K562 (cell line): ENCODE data around the gene SDR42E2. TPM values are rescaled to one million over a fixed set of nuclear protein-coding genes. Genes with fewer than 3 reads are reported as not detected.

Experiments used
- ARID3A ChIP-seq: IDR thresholded peaks from 2 replicates; pipeline ENCODE4 v1.6.1; 2012; ENCODE audit warnings: low read depth, low read length, improper control_type of control experiment, borderline replicate concordance
- BDP1 ChIP-seq: IDR thresholded peaks from 3 replicates; pipeline ENCODE4 v1.6.1; 2011; ENCODE audit not compliant: insufficient read length, insufficient read depth
- BRD9 ChIP-seq: fragments of 450-650 bp; IDR thresholded peaks from 2 replicates; pipeline ENCODE4 v1.6.1; 2018; ENCODE audit warnings: low read depth; ENCODE audit not compliant: partially characterized antibody
- CBX5 ChIP-seq: IDR thresholded peaks from 2 replicates; pipeline ENCODE4 v1.6.1; 2014; ENCODE audit warnings: low read depth, borderline replicate concordance
- EWSR1 ChIP-seq: fragments of 450-650 bp; IDR thresholded peaks from 2 replicates; pipeline ENCODE4 v1.6.1; 2018; ENCODE audit warnings: borderline replicate concordance, mild to moderate bottlenecking, low read depth, moderate library complexity; ENCODE audit not compliant: partially characterized antibody
- FOXJ2 ChIP-seq: fragments of 200-800 bp; sonication (Bioruptor generic); IDR thresholded peaks from 2 replicates; pipeline ENCODE4 v1.6.1; 2016; ENCODE audit warnings: missing genetic modification characterization, missing compliant biosample characterization
- GTF2A2 ChIP-seq: IDR thresholded peaks from 2 replicates; pipeline ENCODE4 v1.6.1; 2016; ENCODE audit warnings: mild to moderate bottlenecking, missing genetic modification characterization, missing compliant biosample characterization
- MXD1 ChIP-seq: fragments of 250-450 bp; sonication (Bioruptor Pico); IDR thresholded peaks from 2 replicates; pipeline ENCODE4 v1.8.0; 2021; ENCODE audit warnings: borderline replicate concordance, mild to moderate bottlenecking, moderate library complexity; ENCODE audit not compliant: poor library complexity, severe bottlenecking
- NFRKB ChIP-seq: fragments of 450-650 bp; IDR thresholded peaks from 2 replicates; pipeline ENCODE4 v1.6.1; 2016; ENCODE audit warnings: low read depth
- SAP30 ChIP-seq: fragments of 200-600 bp; sonication (generic); IDR thresholded peaks from 2 replicates; pipeline ENCODE4 v1.6.1; 2012; ENCODE audit warnings: borderline replicate concordance, low read depth, mild to moderate bottlenecking, moderate library complexity, low read length, control low read depth, inconsistent platforms; ENCODE audit not compliant: insufficient read depth, poor library complexity, severe bottlenecking
- TEAD2 ChIP-seq: fragments of 450-650 bp; IDR thresholded peaks from 2 replicates; pipeline ENCODE4 v1.6.1; 2016; ENCODE audit warnings: missing genetic modification characterization, control low read depth, missing compliant biosample characterization
- TEAD4 ChIP-seq, 2 experiments: sonication (generic) in 1 of 2; formaldehyde crosslinking in 1 of 2; IDR thresholded peaks; 2 replicates each; pipeline versions ENCODE4 v1.6.1 to v1.8.0; 2012 to 2022; ENCODE audit warnings: borderline replicate concordance in 1 of 2, inconsistent platforms in 1 of 2, low read length in 1 of 2, mild to moderate bottlenecking in 1 of 2, missing genetic modification reagents in 1 of 2
- ZFP30 ChIP-seq: fragments of 250-450 bp; sonication (Bioruptor Pico); IDR thresholded peaks from 2 replicates; pipeline ENCODE4 v1.8.0; 2022; ENCODE audit warnings: moderate library complexity, mild to moderate bottlenecking, inconsistent platforms, borderline replicate concordance
- ZNF316 ChIP-seq: fragments of 450-650 bp; IDR thresholded peaks from 2 replicates; pipeline ENCODE4 v1.6.1; 2016
- ZNF780A ChIP-seq: fragments of 250-450 bp; sonication (Bioruptor Pico); IDR thresholded peaks from 2 replicates; pipeline ENCODE4 v1.5.0; 2021; ENCODE audit warnings: mild to moderate bottlenecking
- polyA plus RNA-seq, 8 experiments: library from polyadenylated mRNA; depleted of rRNA in 4 of 8; stranded (reverse) in 5 of 8; unstranded in 3 of 8; fragments of >200 nt; fragmentation: Nextera tagmentation in 2 of 8; fragmentation: Illumina TruSeq in 1 of 8; extraction: Ambion mirVana in 2 of 8; extraction: Trizol in 1 of 8; gene quantifications; 2 replicates each; pipeline versions ENCODE4 v1.2.1 to v1.2.3, GENCODE V29; 2011 to 2014; ENCODE audit warnings: inconsistent platforms in 1 of 8, missing spikeins in 1 of 8
- total RNA-seq, 7 experiments: library from RNA; depleted of rRNA in 6 of 7; stranded (reverse); fragments of >200 nt in 6 of 7; fragmentation: Illumina TruSeq in 2 of 7; extraction: Trizol in 2 of 7; gene quantifications; 2 replicates each; pipeline versions ENCODE4 v1.2.1 to v1.2.3, GENCODE V29; 2011 to 2021; ENCODE audit warnings: low replicate concordance in 1 of 7
- TF ChIP-seq, protein P1 (sequence below): fragments of 250-450 bp; sonication (Bioruptor Pico); IDR thresholded peaks from 2 replicates; pipeline ENCODE4 v1.5.0; 2022; ENCODE audit warnings: mild to moderate bottlenecking
- TF ChIP-seq, protein P2 (sequence below): fragments of 250-450 bp; sonication (Bioruptor Pico); IDR thresholded peaks from 2 replicates; pipeline ENCODE4 v1.5.0; 2021
- TF ChIP-seq, protein P3 (sequence below): fragments of 450-650 bp; IDR thresholded peaks from 2 replicates; pipeline ENCODE4 v1.7.1; 2018; ENCODE audit warnings: mild to moderate bottlenecking, low read depth; ENCODE audit not compliant: partially characterized antibody

SDR42E2 gene
- total and polyA plus RNA-seq, 9 of the 15 experiments (the other 6 are each of a cell fraction or from before 2014, with no cell fraction given), result 0.03 to 0.07 (median 0.04) TPM; not detected in 4

GRCh38 chr16:22190776-22191531 lies 28.6 kb downstream of the SDR42E2 start (continued):
- TF ChIP-seq, protein P1, sequence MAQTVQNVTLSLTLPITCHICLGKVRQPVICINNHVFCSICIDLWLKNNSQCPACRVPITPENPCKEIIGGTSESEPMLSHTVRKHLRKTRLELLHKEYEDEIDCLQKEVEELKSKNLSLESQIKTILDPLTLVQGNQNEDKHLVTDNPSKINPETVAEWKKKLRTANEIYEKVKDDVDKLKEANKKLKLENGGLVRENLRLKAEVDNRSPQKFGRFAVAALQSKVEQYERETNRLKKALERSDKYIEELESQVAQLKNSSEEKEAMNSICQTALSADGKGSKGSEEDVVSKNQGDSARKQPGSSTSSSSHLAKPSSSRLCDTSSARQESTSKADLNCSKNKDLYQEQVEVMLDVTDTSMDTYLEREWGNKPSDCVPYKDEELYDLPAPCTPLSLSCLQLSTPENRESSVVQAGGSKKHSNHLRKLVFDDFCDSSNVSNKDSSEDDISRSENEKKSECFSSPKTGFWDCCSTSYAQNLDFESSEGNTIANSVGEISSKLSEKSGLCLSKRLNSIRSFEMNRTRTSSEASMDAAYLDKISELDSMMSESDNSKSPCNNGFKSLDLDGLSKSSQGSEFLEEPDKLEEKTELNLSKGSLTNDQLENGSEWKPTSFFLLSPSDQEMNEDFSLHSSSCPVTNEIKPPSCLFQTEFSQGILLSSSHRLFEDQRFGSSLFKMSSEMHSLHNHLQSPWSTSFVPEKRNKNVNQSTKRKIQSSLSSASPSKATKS (CRISPR knock-in tag), result no peak
- TF ChIP-seq ARID3A, result no peak
- no peak for TF ChIP-seq ZFP30
- no peak for TF ChIP-seq GTF2A2
- no peak for TF ChIP-seq SAP30
- no peak for TF ChIP-seq NFRKB
- TF ChIP-seq MXD1 (CRISPR knock-in tag), result no peak
- TF ChIP-seq BDP1, result no peak
- TF ChIP-seq EWSR1, result no peak
- no peak for TF ChIP-seq CBX5
- no peak for TF ChIP-seq TEAD2
- TF ChIP-seq ZNF316, result 0 out of 2 replicates have a peak, but pooled peaks have one; percentile 3
- TF ChIP-seq, protein P2, sequence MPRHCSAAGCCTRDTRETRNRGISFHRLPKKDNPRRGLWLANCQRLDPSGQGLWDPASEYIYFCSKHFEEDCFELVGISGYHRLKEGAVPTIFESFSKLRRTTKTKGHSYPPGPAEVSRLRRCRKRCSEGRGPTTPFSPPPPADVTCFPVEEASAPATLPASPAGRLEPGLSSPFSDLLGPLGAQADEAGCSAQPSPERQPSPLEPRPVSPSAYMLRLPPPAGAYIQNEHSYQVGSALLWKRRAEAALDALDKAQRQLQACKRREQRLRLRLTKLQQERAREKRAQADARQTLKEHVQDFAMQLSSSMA (CRISPR knock-in tag), result no peak
- TF ChIP-seq, protein P3, sequence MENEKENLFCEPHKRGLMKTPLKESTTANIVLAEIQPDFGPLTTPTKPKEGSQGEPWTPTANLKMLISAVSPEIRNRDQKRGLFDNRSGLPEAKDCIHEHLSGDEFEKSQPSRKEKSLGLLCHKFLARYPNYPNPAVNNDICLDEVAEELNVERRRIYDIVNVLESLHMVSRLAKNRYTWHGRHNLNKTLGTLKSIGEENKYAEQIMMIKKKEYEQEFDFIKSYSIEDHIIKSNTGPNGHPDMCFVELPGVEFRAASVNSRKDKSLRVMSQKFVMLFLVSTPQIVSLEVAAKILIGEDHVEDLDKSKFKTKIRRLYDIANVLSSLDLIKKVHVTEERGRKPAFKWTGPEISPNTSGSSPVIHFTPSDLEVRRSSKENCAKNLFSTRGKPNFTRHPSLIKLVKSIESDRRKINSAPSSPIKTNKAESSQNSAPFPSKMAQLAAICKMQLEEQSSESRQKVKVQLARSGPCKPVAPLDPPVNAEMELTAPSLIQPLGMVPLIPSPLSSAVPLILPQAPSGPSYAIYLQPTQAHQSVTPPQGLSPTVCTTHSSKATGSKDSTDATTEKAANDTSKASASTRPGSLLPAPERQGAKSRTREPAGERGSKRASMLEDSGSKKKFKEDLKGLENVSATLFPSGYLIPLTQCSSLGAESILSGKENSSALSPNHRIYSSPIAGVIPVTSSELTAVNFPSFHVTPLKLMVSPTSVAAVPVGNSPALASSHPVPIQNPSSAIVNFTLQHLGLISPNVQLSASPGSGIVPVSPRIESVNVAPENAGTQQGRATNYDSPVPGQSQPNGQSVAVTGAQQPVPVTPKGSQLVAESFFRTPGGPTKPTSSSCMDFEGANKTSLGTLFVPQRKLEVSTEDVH, result no peak
- no peak for TF ChIP-seq BRD9
- TF ChIP-seq FOXJ2 (tag), result no peak
- TF ChIP-seq TEAD4 (IDR thresholded peaks at IDR 0.05; ENCODE audit: low read length), result no peak
- no peak for TF ChIP-seq TEAD4 (CRISPR knock-in tag; IDR thresholded peaks at IDR 0.05; ENCODE audit: borderline replicate concordance)
- no peak for TF ChIP-seq ZNF780A (CRISPR knock-in tag)
